Measurements from ENCODE around the gene ETDB. TPM values are rescaled to one million over a fixed set of nuclear protein-coding genes. Genes with fewer than 3 reads are reported as not detected.
"Not testable (repeated sequence)": the region's sequence is repeated elsewhere in the genome, so short reads cannot be mapped to it uniquely, and the experiment has no call there.

ETDB gene
- total RNA-seq (2014; rRNA removed; shearing (Covaris generic); ENCODE audit: low replicate concordance) = not detected in 2 replicates

- in situ Hi-C loops (cut with HindIII; ENCODE audit: low pct_unique_long_range_greater_than_20kb, low sequenced_read_pairs); DNase-seq (ENCODE audit: low read depth): not testable (repeated sequence)
Measured at GRCh38 chrX:135120056-135120576, at the start of gene ETDB. ETDB (minus strand) TSS chrX:135120526; CDS start chrX:135119261, 1,265 bp downstream.

- DNase-seq (ENCODE audit: low read depth); in situ Hi-C loops (cut with HindIII; ENCODE audit: low pct_unique_long_range_greater_than_20kb, low sequenced_read_pairs): not testable (repeated sequence)
Measured at GRCh38 chrX:135169534-135169933, 49.2 kb upstream of the ETDB start.

- DNase-seq (ENCODE audit: low read depth) = no peak
- in situ Hi-C loops (cut with HindIII; ENCODE audit: low pct_unique_long_range_greater_than_20kb, low sequenced_read_pairs) = no loop called here
Measured at GRCh38 chrX:135168486-135168885, 48.2 kb upstream of the ETDB start.

GRCh38 chrX:135154688-135155087 is 34.4 kb upstream of the ETDB start:
- in situ Hi-C loops (cut with HindIII; ENCODE audit: low pct_unique_long_range_greater_than_20kb, low sequenced_read_pairs); DNase-seq (ENCODE audit: low read depth): not testable (repeated sequence)

DNA sequence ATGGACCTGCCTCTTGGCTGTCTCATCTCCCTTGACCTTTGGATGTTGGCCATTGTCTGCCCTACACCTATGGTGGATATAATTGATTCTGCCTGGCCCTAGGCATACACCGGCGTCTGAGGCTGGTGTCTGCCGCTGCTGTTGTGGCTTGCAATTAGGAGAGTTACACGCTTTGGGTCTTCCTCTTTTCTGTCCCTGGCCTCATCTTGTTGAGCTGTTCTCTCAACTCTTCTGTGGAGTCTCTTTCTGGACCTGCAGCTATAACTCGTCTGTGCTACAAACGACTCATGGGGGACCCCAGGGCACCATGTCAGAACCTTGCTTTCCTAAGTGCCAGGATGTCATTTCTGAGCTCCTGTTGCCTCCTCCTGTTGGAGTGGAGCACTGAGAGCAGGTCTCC is 5.8 kb upstream of the ETDB start:
- in situ Hi-C loops (cut with HindIII; ENCODE audit: low pct_unique_long_range_greater_than_20kb, low sequenced_read_pairs); DNase-seq (ENCODE audit: low read depth): not testable (repeated sequence)

GRCh38 chrX:135116064-135116463 is 4.3 kb downstream of the ETDB start:
- in situ Hi-C loops (cut with HindIII; ENCODE audit: low pct_unique_long_range_greater_than_20kb, low sequenced_read_pairs); DNase-seq (ENCODE audit: low read depth): not testable (repeated sequence)

- DNase-seq (ENCODE audit: low read depth) = no peak
- in situ Hi-C loops (cut with HindIII; ENCODE audit: low pct_unique_long_range_greater_than_20kb, low sequenced_read_pairs) = no loop called here
Measured at GRCh38 chrX:135114392-135114791, 5.9 kb downstream of the ETDB start.

DNA sequence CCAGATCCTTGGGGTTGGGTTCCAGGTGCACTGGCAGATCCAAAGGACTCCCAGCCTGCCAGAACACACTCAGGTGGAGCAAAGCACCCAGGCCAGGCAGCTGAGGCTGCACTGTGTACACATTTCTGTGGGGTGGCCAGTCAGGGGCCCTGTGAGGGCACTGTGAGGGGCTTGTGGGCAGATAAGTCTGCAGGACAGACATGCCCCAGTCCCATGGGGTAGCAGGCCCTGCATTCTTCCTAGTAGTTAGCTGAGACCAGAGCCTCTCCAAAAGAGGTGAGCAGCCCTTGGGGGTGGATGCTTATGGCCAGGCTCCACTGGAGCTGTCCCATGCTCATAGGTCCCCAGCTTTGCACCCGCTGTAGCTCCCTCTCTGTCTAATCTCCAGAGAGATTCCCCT is 7.6 kb downstream of the ETDB start:
- in situ Hi-C loops (cut with HindIII; ENCODE audit: low pct_unique_long_range_greater_than_20kb, low sequenced_read_pairs) = no loop called here

DNA sequence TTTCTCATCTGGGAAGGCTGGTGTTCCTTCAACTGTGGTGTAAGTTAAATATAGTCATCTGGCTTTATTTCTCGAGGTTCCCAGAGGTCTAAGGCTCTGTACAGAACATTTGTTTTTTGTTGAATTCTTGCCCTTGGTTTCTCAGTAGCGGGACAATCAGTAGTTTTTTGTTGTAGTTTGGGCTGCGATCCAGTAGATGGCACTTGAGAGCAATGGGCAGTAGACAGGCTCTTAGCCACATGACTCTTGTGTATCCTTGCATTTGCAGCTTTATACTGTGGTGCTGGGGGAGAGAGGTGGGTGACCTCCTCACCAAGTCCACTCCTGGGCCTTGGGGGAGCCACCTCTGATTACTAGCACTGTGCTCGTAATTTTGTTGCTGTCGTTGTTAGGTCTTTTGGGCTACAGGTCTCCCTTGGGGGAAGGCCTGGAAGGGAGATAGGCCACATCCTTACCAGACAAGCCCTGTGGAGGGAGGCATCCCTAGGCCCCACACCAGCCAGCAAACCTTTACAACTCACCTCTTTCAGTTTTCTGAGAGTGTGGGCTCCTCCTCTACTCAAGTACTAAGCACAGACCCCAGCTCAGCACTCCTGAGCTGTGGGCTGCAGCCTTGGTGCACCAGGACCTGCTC is 8.1 kb downstream of the ETDB start:
- in situ Hi-C loops (cut with HindIII; ENCODE audit: low pct_unique_long_range_greater_than_20kb, low sequenced_read_pairs) = no loop called here
- DNase-seq (ENCODE audit: low read depth) = no peak

More for the DNA sequence above, 7.6 kb downstream of the ETDB start:
- no peak for DNase-seq (ENCODE audit: low read depth)

DNA sequence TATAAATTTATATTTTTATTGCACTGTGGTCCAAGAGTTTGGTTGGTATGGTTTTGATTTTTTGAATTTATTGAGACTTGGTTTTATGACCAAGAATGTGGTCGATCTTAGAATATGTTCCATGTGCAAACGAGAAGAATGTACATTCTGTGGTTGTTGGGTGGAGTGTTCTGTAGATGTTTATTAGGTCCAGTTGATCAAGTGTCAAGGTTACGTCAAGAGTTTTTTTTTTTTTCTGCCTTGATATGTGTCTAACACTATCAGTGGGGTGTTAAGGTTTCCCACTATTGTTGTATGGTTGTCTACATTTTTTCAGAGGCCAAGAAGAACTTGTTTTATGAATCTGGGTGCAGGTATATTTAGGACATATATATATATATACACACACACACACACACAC is 10.8 kb downstream of the ETDB start:
- in situ Hi-C loops (cut with HindIII; ENCODE audit: low pct_unique_long_range_greater_than_20kb, low sequenced_read_pairs) = no loop called here
- DNase-seq (ENCODE audit: low read depth) = no peak

DNA sequence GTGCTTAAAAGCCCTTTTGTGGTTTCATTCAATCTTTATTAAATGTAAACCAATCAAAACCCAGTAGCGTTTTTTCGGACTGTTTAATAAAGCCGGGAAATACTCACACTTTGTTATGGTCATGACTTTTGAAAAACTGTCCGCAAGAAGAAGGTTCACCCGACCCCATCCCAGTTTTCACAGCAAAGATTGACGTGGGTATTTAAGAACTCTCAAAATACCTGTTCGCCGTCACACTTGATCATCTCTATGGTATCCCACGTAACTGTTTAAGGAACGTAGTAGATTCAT is 20.9 kb downstream of the ETDB start:
- no peak for DNase-seq (ENCODE audit: low read depth)
- in situ Hi-C loops (cut with HindIII; ENCODE audit: low pct_unique_long_range_greater_than_20kb, low sequenced_read_pairs) = no loop called here

DNA sequence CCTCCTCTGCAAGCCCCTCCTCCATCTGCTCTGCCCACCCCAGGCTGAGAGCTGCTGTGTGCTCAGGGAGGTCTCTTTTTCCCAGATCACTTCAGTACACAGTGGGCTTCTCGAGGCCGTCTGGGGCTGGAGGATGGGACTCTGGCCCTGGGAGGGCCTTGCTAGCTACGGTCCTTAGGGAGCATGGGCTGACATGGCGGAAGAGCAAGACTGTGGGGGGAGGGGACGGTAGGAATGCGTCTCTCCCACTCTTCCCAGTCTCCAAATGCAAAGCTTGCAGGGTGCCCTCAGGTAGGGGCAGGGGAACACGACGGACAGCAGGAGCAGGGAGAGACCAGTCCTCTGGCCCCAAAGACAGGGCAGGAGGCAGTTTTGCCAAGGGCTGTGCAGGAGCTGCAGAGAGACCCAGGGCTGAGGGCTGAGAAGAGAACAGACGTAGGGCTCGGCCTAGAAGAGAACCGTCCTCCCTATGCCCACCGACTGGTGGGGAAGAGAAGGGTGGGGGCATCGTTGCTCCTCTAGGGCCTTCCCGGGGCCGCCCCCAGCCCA is 23.1 kb downstream of the ETDB start:
- in situ Hi-C loops (cut with HindIII; ENCODE audit: low pct_unique_long_range_greater_than_20kb, low sequenced_read_pairs); DNase-seq (ENCODE audit: low read depth): not testable (repeated sequence)

GRCh38 chrX:135095715-135096114 is 24.6 kb downstream of the ETDB start:
- in situ Hi-C loops (cut with HindIII; ENCODE audit: low pct_unique_long_range_greater_than_20kb, low sequenced_read_pairs) = no loop called here
- DNase-seq (ENCODE audit: low read depth) = no peak

GRCh38 chrX:135094726-135095125 is 25.6 kb downstream of the ETDB start:
- DNase-seq (ENCODE audit: low read depth) = no peak
- in situ Hi-C loops (cut with HindIII; ENCODE audit: low pct_unique_long_range_greater_than_20kb, low sequenced_read_pairs) = no loop called here

- in situ Hi-C loops (cut with HindIII; ENCODE audit: low pct_unique_long_range_greater_than_20kb, low sequenced_read_pairs) = no loop called here
- no peak for DNase-seq (ENCODE audit: low read depth)
Measured at GRCh38 chrX:135089126-135089525, 31.2 kb downstream of the ETDB start.

DNA sequence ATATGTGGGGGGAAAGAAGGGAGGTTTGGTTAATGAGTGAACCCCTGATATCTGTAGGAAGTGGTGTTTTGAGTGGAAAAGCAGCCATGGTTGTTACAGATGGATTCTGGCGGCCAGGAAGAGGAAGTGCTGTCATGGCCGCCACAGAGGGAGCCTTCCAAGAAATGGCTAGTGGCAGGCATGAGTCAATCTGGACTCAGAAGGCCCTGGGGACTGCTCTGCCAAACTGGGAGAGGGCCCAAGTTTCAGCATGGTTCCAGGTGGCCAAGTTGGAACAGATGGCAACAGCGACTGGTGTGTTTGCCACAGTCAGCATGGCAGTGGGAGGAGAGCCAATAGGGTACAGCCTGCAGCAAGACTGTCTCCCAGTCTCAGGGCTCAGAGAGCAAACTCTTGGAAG is 32.5 kb downstream of the ETDB start:
- DNase-seq (ENCODE audit: low read depth) = no peak
- in situ Hi-C loops (cut with HindIII; ENCODE audit: low pct_unique_long_range_greater_than_20kb, low sequenced_read_pairs) = no loop called here

DNA sequence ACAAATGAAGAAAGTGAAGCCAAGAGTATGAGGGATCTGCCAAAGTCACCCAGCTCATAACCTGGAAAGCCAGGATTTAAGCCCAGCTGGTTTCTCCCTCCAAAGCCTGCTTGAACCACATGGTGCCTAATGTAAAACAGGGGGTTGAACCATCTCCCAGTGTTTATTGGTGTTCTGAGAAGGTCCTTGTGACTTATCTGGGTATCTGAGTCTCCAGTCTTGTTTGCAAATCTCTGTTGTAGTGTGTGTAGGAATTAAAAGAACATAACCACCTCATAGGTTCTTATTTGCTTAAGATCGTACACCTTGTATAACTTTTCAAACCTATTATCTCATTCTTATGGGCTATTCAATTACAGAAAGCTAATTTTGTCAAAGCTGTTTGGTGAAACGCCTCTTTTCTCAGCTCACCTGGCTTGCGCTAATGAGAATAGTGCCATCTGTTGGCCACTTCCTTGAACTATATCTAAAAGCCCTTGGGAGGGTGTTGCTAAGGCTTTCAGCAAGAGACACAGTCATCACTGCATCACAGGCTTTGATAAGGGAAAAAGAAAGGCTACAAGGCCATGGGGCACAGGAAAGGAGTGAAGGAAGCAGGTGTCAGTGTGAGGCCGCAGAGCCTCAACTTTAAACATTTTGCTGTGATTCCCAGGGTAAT is 34.0 kb downstream of the ETDB start:
- in situ Hi-C loops (cut with HindIII; ENCODE audit: low pct_unique_long_range_greater_than_20kb, low sequenced_read_pairs) = no loop called here
- peak; percentile 64 for DNase-seq (ENCODE audit: low read depth)

DNA sequence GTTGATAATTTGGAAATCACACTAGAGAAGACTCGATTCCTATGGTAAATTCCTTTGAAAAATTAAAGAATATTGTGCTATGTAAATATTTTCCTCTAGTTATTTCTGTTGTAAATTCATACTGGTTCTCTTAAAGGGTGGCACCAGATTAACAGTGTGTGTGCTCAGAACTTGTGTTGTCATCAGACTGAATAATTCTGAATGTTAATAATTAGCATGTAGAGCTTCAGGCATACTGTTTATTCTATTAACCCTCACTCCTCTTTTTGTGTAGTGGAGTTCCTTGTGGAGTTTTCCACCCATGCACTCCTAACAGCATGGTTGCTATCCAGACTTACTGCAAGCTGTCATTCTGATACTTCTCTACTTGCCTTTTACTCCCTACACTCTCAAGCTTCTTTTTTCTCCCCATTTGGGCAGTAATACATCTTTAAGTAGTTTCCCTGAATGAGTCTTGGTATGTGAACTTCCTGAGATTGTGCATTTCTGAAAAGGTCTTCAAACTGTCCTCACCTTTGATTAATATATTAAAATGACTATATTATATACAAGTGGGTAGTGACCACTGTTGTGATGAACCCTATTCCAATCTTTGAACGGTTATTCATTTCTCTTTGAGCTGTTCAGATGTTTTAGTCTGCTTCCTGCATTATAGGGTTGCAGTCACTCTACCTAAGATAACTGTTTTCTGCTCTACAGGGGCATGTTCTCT is 38.5 kb downstream of the ETDB start:
- in situ Hi-C loops (cut with HindIII; ENCODE audit: low pct_unique_long_range_greater_than_20kb, low sequenced_read_pairs) = no loop called here
- no peak for DNase-seq (ENCODE audit: low read depth)
